H54 (cell line): Measurements from ENCODE around the gene DOCK3.
"Not testable (repeated sequence)": the region's sequence is repeated elsewhere in the genome, so short reads cannot be mapped to it uniquely, and the experiment has no call there.

Experiments used
- DNase-seq: peaks from one replicate; pipeline ENCODE4 v3.0.0; 2011; ENCODE audit warnings: low spot score, mixed read lengths; ENCODE audit not compliant: insufficient read length
- FAIRE-seq: peaks from 3 replicates; lab custom pipeline; 2011; peaks lifted over from hg19 to GRCh38; lab: Jason Lieb, UNC
- POLR2A ChIP-seq: IDR thresholded peaks from 2 replicates; pipeline ENCODE4 v1.6.1; 2011; ENCODE audit warnings: low read depth, mild to moderate bottlenecking, low read length

The DOCK3 gene

DNA sequence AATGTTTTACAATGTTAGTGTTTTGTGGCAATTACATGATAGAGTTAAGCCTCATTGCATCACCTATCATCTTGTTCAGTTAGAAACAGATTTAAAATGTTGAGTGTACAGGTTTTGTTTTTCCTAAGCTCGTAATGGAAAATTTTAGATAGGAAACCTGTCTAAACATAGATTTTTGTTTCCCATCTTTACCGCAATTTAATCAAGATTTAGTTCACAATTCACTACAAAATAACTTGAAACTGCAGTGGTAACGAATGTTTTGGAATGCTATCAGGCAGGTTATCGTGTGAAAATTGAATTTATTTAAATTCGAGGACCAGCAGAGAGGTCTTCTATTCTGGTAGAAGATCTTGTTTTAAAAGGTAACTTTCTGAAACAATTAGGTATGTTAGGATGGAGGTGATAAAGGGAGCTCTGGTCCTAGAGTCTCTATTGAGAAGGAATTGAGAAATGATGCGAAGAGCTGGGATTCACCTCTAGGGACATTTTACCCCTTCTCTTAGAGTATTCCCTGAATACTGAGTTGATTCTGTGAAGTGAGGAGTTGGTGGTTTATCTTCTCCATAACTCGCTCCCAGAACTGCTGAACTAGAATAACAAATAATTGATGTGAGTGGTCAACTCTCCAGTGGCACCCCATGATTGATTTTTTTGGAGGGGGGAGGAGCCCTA, 1.4 kb downstream of the DOCK3 start:
- FAIRE-seq: no peak
- DNase-seq: no peak
- TF ChIP-seq POLR2A: no peak

GRCh38 chr3:50687127-50687751, 12.5 kb downstream of the DOCK3 start:
- DNase-seq (no peak), FAIRE-seq (peak; percentile 23)
- no peak for TF ChIP-seq POLR2A

GRCh38 chr3:50687916-50688315, 13.2 kb downstream of the DOCK3 start:
- FAIRE-seq: no peak
- DNase-seq: no peak

GRCh38 chr3:50688602-50689001, 13.9 kb downstream of the DOCK3 start:
- DNase-seq, FAIRE-seq: not testable (repeated sequence)

More at GRCh38 chr3:50687916-50688315, 13.2 kb downstream of the DOCK3 start:
- TF ChIP-seq POLR2A: no peak

DNA sequence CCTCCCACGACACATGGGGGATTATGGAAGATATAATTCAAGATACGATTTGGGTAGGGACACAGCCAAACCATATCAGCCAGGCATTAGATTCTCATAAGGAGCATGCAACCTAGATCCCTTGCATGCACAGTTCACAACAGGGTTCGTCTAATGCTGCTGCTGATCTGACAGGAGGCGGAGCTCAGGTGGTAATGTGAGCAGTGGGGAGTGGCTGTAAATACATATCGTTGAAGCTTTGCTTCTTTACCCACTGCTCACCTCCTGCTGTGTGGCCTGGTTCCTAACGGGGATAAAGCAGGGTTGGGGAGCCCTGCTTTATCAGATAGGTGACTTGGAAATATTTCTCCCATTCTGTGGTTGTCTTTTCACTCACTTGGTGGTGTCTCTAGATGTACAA, 14.8 kb downstream of the DOCK3 start:
- FAIRE-seq (no peak), DNase-seq (no peak)
- TF ChIP-seq POLR2A: no peak

- TF ChIP-seq POLR2A: no peak
- no peak for DNase-seq
- peak; percentile 62 for FAIRE-seq
These were observed 20.3 kb downstream of the DOCK3 start for GRCh38 chr3:50695031-50695430.

GRCh38 chr3:50696276-50696675, 21.5 kb downstream of the DOCK3 start:
- FAIRE-seq (peak; percentile 81), DNase-seq (no peak)
- no peak for TF ChIP-seq POLR2A

GRCh38 chr3:50698269-50698668, 23.5 kb downstream of the DOCK3 start:
- FAIRE-seq (no peak), DNase-seq (no peak)
- TF ChIP-seq POLR2A: no peak

- FAIRE-seq: peak; percentile 20
These were observed 33.9 kb downstream of the DOCK3 start for GRCh38 chr3:50708620-50709019.

DNA sequence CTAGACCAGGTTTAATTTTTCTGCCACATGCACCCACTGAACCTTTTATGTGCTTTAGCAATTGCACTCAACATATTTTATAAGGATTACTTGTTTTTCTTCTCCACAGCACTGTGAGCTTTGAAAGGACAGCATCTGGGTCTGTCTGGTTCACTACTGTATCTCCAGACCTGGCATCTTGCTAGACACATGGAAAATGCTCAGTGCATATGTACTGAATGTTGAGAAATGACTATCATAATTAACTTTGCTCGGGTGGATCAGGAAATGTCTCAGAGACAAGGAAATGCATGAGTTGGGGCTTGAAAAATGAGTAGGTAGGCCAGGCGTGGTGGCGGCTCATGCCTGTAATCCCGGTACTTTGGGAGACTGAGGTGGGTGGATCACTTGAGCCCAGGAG, 40.2 kb downstream of the DOCK3 start:
- no peak for TF ChIP-seq POLR2A
- no peak for FAIRE-seq
- no peak for DNase-seq

More at GRCh38 chr3:50708620-50709019, 33.9 kb downstream of the DOCK3 start:
- no peak for TF ChIP-seq POLR2A
- no peak for DNase-seq

- DNase-seq (no peak), FAIRE-seq (no peak)
- TF ChIP-seq POLR2A: no peak
These were observed 50.1 kb downstream of the DOCK3 start for GRCh38 chr3:50724831-50725230.

DNA sequence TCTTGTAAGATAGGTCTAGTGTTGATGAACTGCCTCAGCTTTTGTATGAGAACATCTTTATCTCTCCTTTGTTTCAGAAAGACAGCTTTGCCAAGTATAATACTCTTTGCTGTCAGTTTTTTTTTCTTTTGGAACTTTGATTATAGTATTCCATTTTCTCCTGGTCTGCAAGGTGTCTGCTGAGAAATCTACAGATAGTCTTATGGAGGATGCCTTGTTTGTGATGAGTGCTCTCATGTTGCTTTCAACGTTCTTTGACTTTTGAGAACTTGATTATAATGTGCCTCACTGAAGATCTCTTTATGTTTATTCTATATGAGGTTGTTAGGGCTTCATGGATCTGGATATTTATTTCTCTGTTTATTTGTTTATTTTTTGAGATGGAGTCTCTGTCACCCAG, 60.3 kb downstream of the DOCK3 start:
- FAIRE-seq: no peak
- TF ChIP-seq POLR2A: no peak
- DNase-seq: no peak

- FAIRE-seq: no peak
- TF ChIP-seq POLR2A: no peak
- DNase-seq: no peak
These were observed 62.6 kb downstream of the DOCK3 start for GRCh38 chr3:50737193-50737905.

GRCh38 chr3:50737906-50738598, 63.3 kb downstream of the DOCK3 start:
- no peak for TF ChIP-seq POLR2A
- FAIRE-seq: no peak
- no peak for DNase-seq
